ENCODE measurements around the gene AGFG2.
"Not testable (repeated sequence)": the region's sequence is repeated elsewhere in the genome, so short reads cannot be mapped to it uniquely, and the experiment has no call there.

The AGFG2 gene

DNA sequence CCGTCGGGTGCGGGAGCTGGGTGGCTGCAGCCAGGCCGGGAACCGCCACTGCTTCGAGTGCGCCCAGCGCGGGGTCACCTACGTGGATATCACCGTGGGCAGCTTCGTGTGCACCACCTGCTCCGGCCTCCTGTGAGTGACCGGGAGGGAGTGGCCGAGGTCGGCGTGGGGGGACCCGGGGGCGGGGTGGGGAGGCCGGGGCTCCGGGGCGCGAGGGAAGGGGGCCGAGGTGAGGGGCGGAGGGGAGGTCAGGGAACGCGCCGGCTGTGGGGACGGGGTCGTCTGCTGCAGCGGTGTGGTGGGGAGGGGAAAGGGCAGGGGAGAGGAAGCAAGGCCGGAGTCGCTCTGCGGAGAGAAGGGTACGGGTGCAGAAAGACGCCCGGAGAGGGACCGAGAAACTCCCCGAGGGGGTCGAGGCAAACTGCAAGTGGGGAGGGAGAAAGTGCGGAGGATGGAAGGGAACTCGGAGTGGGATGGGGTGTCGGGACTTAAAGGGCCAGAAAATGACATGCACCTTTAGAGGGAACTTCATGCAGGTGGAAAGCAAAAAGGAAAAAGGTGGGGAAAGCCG is 518 bp downstream of the AGFG2 start:
- H3K4me3 Mint-ChIP-seq, result peak overlapping the region; percentile 96
- peak overlapping the region; percentile 94 for H3K27ac Mint-ChIP-seq
- H3K9me3 Mint-ChIP-seq, result no peaks in the 10 kb centered on the region
- peaks cover 23% of the 10 kb centered on the region for H3K36me3 Mint-ChIP-seq
- ATAC-seq (no peak), DNase-seq (ENCODE audit: low spot score in 2 of 2) (no peak)
- H3K4me1 Mint-ChIP-seq, result peaks cover 48% of the 10 kb centered on the region

DNA sequence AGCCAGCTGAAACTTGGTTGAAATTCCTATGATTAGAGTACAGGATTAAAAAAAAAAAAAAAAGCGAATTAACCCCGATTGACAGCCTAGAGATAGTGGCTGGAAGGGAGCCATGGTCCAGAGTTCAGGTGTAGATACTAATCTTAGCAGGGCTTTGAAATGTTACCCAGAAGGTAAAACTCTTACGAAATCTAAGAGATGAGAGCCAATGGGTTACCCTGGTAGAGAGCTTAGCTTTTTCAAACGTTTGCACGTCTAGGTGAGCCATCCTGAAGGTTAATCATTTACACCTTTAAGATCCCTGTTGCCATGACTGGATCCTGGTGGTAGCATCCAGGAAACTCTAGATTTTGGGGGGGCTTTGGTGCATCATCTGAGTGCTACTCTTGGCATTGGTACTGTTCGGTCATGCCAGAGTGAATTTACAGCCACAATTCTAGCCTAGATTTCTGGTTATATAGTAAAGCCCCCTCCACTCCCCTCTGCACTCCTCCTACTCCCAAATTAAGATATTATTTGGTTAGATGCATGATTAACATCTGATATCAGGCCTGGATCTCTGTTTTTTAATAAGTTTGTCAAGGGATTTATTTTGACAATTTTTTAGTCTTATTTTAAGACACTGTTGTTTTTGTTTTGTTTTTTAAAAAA is 1.2 kb downstream of the AGFG2 start:
- ATAC-seq (no peak), DNase-seq (ENCODE audit: low spot score in 2 of 2) (no peak)
- peaks cover 30% of the 10 kb centered on the region for H3K36me3 Mint-ChIP-seq
- H3K4me1 Mint-ChIP-seq, result peaks cover 55% of the 10 kb centered on the region
- no peaks in the 10 kb centered on the region for H3K9me3 Mint-ChIP-seq
- H3K27ac Mint-ChIP-seq, result peak overlapping the region; percentile 94
- peak overlapping the region; percentile 96 for H3K4me3 Mint-ChIP-seq

DNA sequence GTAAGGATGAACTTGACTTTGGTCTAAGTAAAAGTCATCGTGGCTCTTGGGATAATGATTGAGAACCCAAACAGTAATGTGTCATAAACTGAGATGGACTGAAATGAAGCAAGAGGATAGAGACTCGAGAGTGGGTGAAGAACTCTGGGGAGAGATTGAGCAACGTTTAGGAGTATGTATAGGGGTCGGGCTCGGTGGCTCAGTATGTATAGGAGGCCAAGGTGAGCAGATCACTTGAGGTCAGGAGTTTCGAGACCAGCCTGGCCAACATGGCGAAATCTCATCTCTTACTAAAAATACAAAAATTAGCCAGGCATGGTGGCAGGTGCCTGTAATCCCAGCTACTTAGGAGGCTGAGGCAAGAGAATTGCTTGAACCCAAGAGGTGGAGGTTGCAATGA is 2.3 kb downstream of the AGFG2 start:
- not testable (repeated sequence) for DNase-seq (ENCODE audit: low spot score in 2 of 2); ATAC-seq; H3K9me3 Mint-ChIP-seq
- H3K27ac Mint-ChIP-seq, result peak overlapping the region; percentile 95
- H3K4me3 Mint-ChIP-seq, result peak overlapping the region; percentile 96
- peaks cover 41% of the 10 kb centered on the region for H3K36me3 Mint-ChIP-seq
- peaks cover 63% of the 10 kb centered on the region for H3K4me1 Mint-ChIP-seq

DNA sequence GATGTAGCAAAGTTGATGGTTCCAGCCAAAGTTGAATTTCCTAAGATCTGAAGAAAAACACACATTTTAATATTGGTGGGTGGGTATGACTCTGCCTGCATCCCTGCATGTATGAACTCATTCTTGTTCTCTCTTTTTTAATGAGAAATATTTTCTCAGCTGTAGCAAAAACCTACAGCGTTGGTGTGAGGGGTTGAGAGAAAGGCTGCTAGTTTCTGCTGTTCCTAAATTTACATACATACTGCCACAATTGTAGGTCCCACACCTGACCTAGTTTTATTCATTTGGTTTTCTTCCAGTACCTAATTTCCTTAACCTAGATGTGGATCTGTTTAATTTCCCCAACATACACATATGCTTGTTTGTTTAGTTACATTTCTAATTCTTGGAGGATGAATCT is 4.6 kb downstream of the AGFG2 start:
- ATAC-seq, result no peak
- Mint-ChIP-seq H3K4me1 (peaks cover 80% of the 10 kb centered on the region), H3K36me3 (peaks cover 55% of the 10 kb centered on the region), H3K9me3 (no peaks in the 10 kb centered on the region), H3K4me3 (peak overlapping the region; percentile 96), H3K27ac (peak overlapping the region; percentile 95)
- no peak for DNase-seq (ENCODE audit: low spot score in 2 of 2)

DNA sequence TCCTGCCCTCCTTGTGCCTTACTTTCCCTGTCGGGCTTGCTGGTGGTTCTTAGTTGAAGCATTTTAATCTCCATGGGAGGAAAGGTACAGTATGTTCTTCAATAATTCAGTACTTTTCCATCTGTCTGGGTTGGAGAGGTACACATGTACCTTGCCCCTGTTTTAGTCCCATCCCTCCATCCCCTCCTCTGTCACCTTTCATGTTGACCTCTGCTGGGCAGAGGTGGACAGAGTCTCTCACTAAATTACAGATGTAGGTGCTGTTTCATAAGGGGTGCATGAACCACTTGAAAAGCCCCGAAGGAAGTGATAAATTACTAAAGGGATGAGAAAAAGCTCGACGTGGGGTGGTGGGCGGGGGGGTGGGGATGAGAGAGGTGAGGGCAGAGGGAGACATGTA is 5.4 kb downstream of the AGFG2 start:
- ATAC-seq, result no peak
- Mint-ChIP-seq H3K4me1 (peaks cover 80% of the 10 kb centered on the region), H3K4me3 (peak overlapping the region; percentile 96), H3K9me3 (no peaks in the 10 kb centered on the region), H3K36me3 (peaks cover 55% of the 10 kb centered on the region), H3K27ac (peak overlapping the region; percentile 95)
- no peak for DNase-seq (ENCODE audit: low spot score in 2 of 2)

DNA sequence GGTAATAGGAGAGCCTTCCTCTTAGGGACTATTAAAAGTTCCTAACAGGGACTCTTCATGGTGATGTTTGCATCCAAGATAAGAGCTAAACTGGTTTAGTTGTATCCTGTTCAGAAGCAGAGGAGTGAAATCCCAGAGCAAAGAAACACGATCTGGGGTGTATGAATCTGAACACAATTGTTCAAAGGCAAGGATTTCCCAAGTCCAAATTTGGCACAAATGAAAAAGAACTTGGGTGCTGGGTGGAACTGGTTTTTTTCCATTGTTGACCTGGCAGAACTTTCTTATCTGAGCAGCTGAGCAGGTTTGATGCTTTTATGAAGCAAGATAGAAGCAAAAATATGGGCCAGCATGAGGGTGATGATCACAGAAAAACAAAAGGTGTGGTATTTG is 6.0 kb downstream of the AGFG2 start:
- no peak for DNase-seq (ENCODE audit: low spot score in 2 of 2)
- H3K4me3 Mint-ChIP-seq, result peak overlapping the region; percentile 96
- peaks cover 61% of the 10 kb centered on the region for H3K36me3 Mint-ChIP-seq
- H3K4me1 Mint-ChIP-seq, result peaks cover 84% of the 10 kb centered on the region
- no peaks in the 10 kb centered on the region for H3K9me3 Mint-ChIP-seq
- peak overlapping the region; percentile 95 for H3K27ac Mint-ChIP-seq
- no peak for ATAC-seq

DNA sequence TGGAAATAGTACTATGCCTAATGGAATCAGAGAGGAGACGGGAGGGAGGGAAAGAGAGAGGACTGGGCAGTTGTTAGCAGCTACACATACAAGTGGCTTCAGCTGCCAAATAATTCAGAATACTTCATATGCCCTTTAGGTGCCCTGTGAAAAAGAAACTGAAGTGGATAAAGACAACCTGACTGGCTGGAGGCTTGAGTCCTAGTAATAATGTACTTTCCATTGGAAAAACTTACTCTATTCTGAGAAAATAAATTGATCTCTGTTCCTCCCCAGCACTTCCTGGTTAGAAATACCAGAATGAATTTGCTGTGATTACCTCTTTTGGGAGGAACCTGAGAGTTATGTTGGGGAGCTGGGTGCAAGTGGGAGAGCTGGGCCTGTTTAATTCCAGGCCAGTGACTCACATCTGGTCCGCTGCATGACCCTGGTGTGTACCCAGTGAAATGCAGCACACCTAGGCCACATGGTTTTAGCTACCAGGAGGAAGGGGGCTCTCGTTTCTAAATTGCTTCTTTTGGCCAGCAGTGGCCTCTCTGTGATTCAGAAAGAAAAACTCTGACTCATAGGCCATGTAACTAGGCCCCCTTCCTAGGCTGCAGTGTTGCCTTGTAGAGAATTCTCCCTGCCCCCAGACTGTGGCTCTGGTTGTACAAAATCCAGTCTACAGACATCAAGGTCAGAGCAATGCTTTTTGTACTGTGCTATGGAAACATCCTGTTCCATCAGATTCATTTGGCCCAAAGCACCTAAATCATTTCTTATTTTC is 6.5 kb downstream of the AGFG2 start:
- Mint-ChIP-seq H3K4me3 (peak overlapping the region; percentile 96), H3K4me1 (peaks cover 90% of the 10 kb centered on the region), H3K27ac (peak overlapping the region; percentile 95), H3K9me3 (no peaks in the 10 kb centered on the region), H3K36me3 (peaks cover 66% of the 10 kb centered on the region)
- ATAC-seq (peak; percentile 87), DNase-seq (ENCODE audit: low spot score in 2 of 2) (peak; percentile 47 to 87)

DNA sequence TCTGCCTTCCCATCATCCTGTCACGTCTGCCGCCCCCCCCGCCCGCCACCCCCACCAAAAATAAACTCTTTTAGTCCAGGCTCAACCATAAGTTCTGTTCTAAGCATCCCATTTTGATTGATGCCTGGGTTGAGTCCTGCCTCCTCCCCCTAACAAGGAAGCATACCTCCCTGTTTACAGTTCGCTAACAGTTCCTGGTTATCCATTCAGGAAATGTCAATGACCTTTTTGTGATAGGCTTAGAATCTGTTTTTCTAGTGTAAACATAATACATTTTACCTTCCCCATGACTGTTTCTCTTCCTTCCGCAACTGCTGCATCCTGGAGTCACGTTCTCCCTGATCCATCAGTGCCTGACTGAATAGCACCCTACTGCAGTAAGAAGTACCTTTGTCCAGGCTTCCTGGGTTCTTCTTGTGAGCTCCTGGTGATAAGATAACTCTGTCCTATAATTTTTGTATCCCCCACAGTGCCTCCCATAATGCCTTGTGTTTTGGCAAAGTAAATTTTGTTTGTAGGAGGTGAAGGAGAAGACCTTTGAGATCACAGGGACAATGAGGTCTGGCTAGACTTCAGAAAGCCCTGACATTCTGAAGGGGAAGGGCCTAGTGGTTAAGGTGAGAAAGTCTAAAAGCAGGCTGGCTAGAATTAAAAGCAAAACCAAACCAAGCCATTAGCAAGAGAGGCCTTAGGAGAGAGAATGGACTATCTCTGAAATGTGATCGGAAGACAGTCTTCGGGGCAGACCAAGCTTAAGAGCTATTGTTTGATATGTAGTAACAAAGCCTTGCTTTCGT is 7.3 kb downstream of the AGFG2 start:
- DNase-seq (ENCODE audit: low spot score in 2 of 2) (no peak), ATAC-seq (peak; percentile 15)
- Mint-ChIP-seq H3K27ac (peak overlapping the region; percentile 95), H3K9me3 (no peaks in the 10 kb centered on the region), H3K4me1 (peaks cover 88% of the 10 kb centered on the region), H3K4me3 (peak overlapping the region; percentile 96), H3K36me3 (peaks cover 74% of the 10 kb centered on the region)

DNA sequence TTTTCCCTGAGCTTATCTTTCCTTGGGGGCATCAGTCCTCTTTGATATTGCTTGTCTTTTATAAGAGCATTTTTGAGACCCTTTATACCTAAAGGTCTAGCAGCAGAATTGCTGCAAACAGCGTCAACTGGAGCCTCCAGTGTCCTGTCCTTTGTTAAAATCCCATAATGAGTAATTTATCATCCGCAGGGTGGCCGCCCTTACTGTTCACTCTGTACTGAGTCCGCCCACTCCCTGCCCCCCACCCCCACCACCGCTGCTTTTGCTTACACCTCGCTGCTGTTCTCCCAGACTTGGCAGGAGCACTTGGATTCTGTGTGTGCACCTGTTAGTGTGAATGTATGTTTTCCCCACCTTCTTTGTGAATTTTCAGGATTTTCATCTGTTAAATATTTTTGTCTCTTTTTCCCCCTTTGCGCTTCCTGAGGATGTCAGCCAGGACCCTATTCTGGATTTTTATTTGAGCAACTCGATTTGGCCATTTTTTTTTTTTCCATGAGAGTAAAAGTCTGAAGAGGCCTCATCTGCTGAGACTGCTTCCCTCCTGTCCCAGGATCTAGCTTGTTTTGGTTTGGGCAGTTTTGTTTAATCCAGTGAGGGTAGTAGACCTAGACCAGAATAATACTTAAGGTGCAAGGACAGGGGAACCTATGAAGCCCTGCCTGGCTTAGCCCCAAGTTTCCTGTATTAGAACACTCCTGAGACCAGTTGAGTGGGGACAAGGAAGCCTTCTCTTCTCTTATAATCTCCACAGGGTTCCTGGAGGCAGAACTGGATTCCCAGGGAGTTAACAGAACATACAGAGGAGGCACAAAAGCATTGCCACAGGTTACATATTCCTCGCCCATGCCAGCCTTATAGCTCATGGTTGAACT is 8.2 kb downstream of the AGFG2 start:
- Mint-ChIP-seq H3K27ac (peak overlapping the region; percentile 95), H3K9me3 (no peaks in the 10 kb centered on the region), H3K4me3 (peak overlapping the region; percentile 96), H3K36me3 (peaks cover 82% of the 10 kb centered on the region), H3K4me1 (peaks cover 80% of the 10 kb centered on the region)
- DNase-seq (ENCODE audit: low spot score in 2 of 2) (no peak), ATAC-seq (no peak)

DNA sequence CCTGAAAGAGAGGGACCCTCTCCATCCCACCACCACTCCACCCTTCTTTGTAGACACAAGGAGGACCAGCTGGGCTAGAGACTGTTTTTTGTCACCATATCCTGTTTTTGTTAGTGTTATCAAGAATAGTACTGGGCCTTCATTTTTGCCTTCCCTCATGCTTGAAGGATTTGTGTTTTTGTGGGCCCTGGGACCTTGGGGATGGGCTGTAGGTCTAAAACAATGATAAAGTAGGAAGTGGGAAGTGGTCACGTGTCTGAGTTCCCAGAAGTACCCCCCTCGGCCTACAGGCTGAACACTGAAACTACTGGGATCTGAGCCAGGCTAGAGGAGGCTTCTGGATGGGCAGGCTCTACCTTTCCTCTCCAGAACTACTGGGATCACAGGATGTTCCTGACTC is 8.9 kb downstream of the AGFG2 start:
- H3K36me3 Mint-ChIP-seq, result peaks cover 84% of the 10 kb centered on the region
- no peak for ATAC-seq

DNA sequence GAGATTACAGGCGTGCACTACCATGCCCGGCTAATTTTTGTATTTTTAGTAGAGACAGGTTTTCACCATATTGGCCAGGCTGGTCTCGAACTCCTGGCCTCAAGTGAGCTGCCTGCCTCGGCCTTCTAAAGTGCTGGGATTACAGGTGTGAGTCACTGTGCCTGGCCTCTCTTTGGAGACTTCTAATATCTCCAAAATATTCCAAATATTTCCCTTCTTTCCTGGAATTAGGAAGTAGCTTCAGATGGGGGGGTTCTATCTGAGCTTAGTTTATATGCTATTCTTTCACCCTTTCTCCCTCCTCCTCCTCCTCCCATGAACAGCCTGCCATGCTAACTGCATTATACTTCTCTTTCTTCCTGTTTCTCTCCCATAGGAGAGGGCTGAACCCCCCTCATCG is 9.4 kb downstream of the AGFG2 start:
- H3K27ac Mint-ChIP-seq, result peak overlapping the region; percentile 95
- not testable (repeated sequence) for H3K9me3 Mint-ChIP-seq; ATAC-seq; DNase-seq (ENCODE audit: low spot score in 2 of 2)
- peaks cover 67% of the 10 kb centered on the region for H3K4me1 Mint-ChIP-seq
- peaks cover 90% of the 10 kb centered on the region for H3K36me3 Mint-ChIP-seq
- peak overlapping the region; percentile 96 for H3K4me3 Mint-ChIP-seq

More for the DNA sequence above, 8.9 kb downstream of the AGFG2 start:
- Mint-ChIP-seq H3K4me3 (peak overlapping the region; percentile 96), H3K27ac (peak overlapping the region; percentile 95), H3K4me1 (peaks cover 73% of the 10 kb centered on the region), H3K9me3 (no peaks in the 10 kb centered on the region)
- DNase-seq (ENCODE audit: low spot score in 2 of 2), result no peak

DNA sequence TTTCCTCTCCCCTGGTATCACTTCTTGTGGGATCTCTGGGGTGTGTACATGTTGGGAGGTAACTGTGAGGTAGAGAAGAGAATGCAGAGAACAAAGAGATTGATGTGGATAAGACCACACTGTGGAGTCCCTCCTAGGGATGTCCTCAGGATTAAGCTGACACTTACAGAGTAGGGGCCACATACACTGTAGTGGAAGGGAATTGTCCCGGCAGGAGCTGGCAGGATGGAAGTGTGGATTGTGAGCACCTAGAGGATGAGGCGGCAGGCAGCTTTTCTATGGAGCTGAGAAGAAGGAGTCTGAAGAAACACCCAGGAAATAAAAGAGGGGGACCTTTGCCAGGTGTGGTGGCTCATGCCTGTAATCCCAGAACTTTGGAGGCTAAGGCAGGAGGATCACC is 13.5 kb downstream of the AGFG2 start:
- H3K27ac Mint-ChIP-seq, result peak overlapping the region; percentile 66
- DNase-seq (ENCODE audit: low spot score in 2 of 2), result no peak
- no peak for ATAC-seq
- no peaks in the 10 kb centered on the region for H3K9me3 Mint-ChIP-seq
- peaks cover 98% of the 10 kb centered on the region for H3K36me3 Mint-ChIP-seq
- no peak overlapping the region for H3K4me3 Mint-ChIP-seq
- H3K4me1 Mint-ChIP-seq, result peaks cover 36% of the 10 kb centered on the region

DNA sequence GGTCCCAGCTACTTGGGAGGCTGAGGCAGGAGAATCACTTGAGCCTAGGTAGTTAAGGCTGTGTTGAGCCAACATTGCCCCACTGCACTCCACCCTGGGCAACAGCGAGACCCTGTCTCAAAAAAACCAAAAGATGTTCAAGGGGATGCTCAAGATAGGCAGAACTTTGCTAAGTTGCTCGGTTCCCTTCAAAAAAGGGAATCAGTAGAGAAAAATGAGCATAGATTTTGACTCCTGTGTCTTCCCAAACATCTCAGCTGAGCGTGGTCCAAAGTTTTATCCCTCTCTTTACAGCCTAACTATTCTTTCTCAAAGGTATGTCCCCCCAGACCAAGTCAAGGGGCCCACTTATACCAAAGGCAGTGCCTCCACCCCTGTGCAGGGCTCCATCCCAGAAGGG is 14.0 kb downstream of the AGFG2 start:
- no peaks in the 10 kb centered on the region for H3K9me3 Mint-ChIP-seq
- peaks cover 98% of the 10 kb centered on the region for H3K36me3 Mint-ChIP-seq
- peak overlapping the region; percentile 66 for H3K27ac Mint-ChIP-seq
- no peak overlapping the region for H3K4me3 Mint-ChIP-seq
- ATAC-seq (no peak), DNase-seq (ENCODE audit: low spot score in 2 of 2) (no peak)
- H3K4me1 Mint-ChIP-seq, result peaks cover 31% of the 10 kb centered on the region

DNA sequence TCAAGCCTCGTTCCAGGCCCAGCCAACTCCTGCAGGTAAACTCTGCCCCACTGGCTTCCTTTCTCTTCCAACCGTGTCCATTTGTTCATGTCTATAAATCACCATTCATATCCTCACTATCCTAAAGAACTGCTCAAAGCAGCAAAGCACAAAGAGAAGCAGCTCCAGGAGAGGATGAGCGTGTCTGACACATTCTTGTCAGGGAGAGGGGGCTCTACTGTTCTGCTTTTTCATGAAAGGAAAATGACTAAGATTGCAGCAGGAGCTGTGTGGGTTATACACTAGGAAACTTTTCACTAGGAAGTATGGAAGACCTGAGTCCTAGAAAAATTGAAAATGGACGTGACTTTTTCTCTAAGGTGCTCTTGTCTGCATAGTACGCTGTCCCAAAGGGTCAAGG is 16.7 kb downstream of the AGFG2 start:
- peak overlapping the region; percentile 66 for H3K27ac Mint-ChIP-seq

More for the DNA sequence above, 16.7 kb downstream of the AGFG2 start:
- DNase-seq (ENCODE audit: low spot score in 2 of 2) (no peak), ATAC-seq (no peak)
- H3K4me3 Mint-ChIP-seq, result no peak overlapping the region
- peaks cover 100% of the 10 kb centered on the region for H3K36me3 Mint-ChIP-seq
- peaks cover 8% of the 10 kb centered on the region for H3K4me1 Mint-ChIP-seq
- no peaks in the 10 kb centered on the region for H3K9me3 Mint-ChIP-seq

Measured in stimulated activated effector memory CD8-positive, alpha-beta T cell treated with anti-CD3 and anti-CD28 coated beads, Interleukin-12 subunit alpha, Interleukin-12 subunit beta, amount 100 ng/mL, for 72 hours (primary cell).